ENCODE measurements around the gene DCLK3. TPM values are rescaled to one million over a fixed set of nuclear protein-coding genes. Genes with fewer than 3 reads are reported as not detected.

DCLK3 gene
- total RNA-seq, 4 donors from 2014 or later = 15.0 to 37.3 (median 32.0) TPM

GRCh38 chr3:36679384-36680200, 84.8 kb downstream of the DCLK3 start:
- DNase-seq (ENCODE audit: low spot score in 2 of 2) = no peak
- Histone ChIP-seq H3K27ac (no peak overlapping the region), H3K9me3 (peaks cover 0 to 51% (median 9%) of the 10 kb centered on the region in 4 donors), H3K27me3 (no peaks in the 10 kb centered on the region), H3K4me3 (no peak overlapping the region), H3K36me3 (no peaks in the 10 kb centered on the region), H3K4me1 (no peaks in the 10 kb centered on the region)
- 74 to 75% methylated on average over 1 of the region's 1 CpG for WGBS, 2 donors
- no peak for TF ChIP-seq POLR2A (IDR thresholded peaks at IDR 0.05)
- no peak for TF ChIP-seq EP300 (IDR thresholded peaks at IDR 0.05)
- no peak for TF ChIP-seq CTCF (IDR thresholded peaks at IDR 0.05)

DNA sequence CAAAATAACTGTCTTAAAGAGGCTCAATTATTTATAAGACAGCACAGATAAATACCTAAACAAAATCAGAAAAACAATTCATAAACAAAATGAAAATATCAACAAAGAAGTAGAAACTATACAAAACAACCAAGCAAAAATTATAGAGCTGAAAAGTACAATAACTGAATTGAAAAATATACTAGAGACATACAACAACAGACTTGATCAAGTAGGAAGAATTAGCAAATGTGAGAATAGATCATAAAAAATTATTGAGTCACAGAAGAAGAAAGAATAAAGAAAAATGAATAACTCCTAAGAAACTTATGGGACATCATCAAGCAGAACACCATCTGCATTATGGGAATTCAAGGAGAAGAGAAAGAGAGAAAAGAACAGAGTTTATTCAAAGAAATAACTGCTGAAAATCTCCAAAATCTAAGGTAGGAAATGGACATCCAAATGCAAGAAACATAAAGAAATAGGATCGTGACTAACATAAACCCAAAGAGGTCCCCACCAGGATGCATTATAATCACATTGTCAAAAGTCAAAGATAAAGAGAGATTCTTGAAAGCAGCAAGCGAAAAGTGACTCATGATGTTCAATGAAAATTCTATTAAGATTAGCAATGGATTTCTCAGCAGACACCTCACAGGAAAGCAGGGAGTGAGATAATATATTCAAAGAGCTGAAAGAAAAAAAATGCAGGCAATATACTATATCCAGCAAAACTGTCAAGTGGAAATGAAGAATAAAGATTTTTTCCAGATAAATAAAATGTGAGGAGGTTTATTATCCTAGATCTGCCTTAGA, 85.9 kb downstream of the DCLK3 start:
- no peak overlapping the region for H3K27ac ChIP-seq
- TF ChIP-seq CTCF (IDR thresholded peaks at IDR 0.05) = no peak
- TF ChIP-seq EP300 (IDR thresholded peaks at IDR 0.05) = no peak
- TF ChIP-seq POLR2A (IDR thresholded peaks at IDR 0.05) = no peak

DNA sequence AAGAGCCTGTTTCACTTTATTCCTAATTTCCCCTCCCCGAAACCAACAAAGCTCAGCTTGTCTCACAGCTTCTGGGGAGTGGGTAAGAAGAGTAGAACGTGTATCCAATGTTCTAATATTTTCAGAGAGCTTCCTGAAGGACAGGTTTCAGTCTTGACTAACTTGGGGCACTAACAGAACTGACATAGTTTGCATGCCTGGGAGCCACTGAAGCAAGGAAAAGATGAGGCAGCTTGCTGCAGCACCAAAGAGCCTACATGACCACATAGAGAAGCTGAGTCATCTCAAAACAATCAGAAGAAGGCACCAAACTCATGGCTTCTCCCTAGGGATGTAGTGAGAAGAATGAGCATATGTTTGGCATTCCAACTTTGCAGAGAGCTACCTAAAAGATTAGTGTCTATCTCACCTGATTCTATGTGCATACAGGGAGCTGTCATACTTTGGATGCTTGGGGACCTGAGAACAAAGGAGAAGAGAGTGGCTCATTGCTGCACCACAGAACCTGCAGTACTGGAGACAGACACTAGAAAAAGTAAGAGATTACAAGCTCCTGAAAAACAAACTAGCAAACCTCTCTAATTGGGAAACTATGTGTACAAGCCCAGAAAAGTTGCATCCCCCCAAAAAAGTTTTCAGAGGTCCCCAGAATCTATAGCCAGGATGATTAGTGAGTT, 86.9 kb downstream of the DCLK3 start:
- H3K9me3 ChIP-seq = peaks cover 0 to 51% (median 9%) of the 10 kb centered on the region in 4 donors
- H3K27ac ChIP-seq = no peak overlapping the region
- DNase-seq (ENCODE audit: low spot score in 2 of 2) = no peak
- H3K36me3 ChIP-seq = no peaks in the 10 kb centered on the region
- no peaks in the 10 kb centered on the region for H3K27me3 ChIP-seq
- TF ChIP-seq CTCF (IDR thresholded peaks at IDR 0.05) = no peak
- no peak for TF ChIP-seq EP300 (IDR thresholded peaks at IDR 0.05)
- TF ChIP-seq POLR2A (IDR thresholded peaks at IDR 0.05) = no peak
- 52 to 68% methylated on average over 2 of the region's 2 CpGs for WGBS, 2 donors
- H3K4me3 ChIP-seq = no peak overlapping the region
- H3K4me1 ChIP-seq = no peaks in the 10 kb centered on the region

More for the DNA sequence above, 85.9 kb downstream of the DCLK3 start:
- Histone ChIP-seq H3K4me1 (no peaks in the 10 kb centered on the region), H3K9me3 (peaks cover 0 to 51% (median 9%) of the 10 kb centered on the region in 4 donors), H3K36me3 (no peaks in the 10 kb centered on the region), H3K4me3 (no peak overlapping the region), H3K27me3 (no peaks in the 10 kb centered on the region)
- WGBS, 2 donors = 82 to 84% methylated on average over 2 of the region's 2 CpGs
- DNase-seq (ENCODE audit: low spot score in 2 of 2) = no peak

DNA sequence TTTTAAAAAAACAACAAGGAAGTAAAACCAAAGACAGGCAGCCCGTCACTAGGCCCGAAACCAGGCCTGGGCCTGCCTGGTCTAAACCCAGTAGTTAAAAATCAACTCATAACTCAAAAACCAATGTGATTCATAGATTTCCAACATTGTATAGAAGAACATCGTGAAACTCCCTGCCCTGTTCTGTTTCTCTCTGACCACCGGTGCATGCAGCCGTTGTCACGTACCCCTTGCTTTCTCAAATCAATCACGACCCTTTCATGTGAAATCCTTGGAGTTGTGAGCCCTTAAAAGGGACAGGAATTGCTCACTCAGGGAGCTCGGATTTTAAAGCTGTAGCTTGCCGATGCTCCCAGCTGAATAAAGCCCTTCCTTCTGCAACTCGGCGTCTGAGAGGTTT, 89.5 kb downstream of the DCLK3 start:
- Histone ChIP-seq H3K27me3 (no peaks in the 10 kb centered on the region), H3K4me1 (no peaks in the 10 kb centered on the region), H3K9me3 (peaks cover 0 to 28% (median 9%) of the 10 kb centered on the region in 4 donors), H3K4me3 (no peak overlapping the region), H3K36me3 (no peaks in the 10 kb centered on the region), H3K27ac (no peak overlapping the region)
- 66 to 73% methylated on average over 11 of the region's 11 CpGs for WGBS, 2 donors
- DNase-seq (ENCODE audit: low spot score in 2 of 2) = no peak
- TF ChIP-seq CTCF (IDR thresholded peaks at IDR 0.05) = no peak
- no peak for TF ChIP-seq POLR2A (IDR thresholded peaks at IDR 0.05)
- no peak for TF ChIP-seq EP300 (IDR thresholded peaks at IDR 0.05)

All from tibial nerve (tissue), 4 donors.